GM21367 (cell line): ENCODE measurements around the gene COL11A2.

ENCODE experiments used
- ATAC-seq: cut with Tn5 transposase; IDR thresholded peaks from one replicate; pipeline ENCODE4 v1.9.1; 2021; ENCODE audit not compliant: unreplicated experiment

COL11A2 gene

DNA sequence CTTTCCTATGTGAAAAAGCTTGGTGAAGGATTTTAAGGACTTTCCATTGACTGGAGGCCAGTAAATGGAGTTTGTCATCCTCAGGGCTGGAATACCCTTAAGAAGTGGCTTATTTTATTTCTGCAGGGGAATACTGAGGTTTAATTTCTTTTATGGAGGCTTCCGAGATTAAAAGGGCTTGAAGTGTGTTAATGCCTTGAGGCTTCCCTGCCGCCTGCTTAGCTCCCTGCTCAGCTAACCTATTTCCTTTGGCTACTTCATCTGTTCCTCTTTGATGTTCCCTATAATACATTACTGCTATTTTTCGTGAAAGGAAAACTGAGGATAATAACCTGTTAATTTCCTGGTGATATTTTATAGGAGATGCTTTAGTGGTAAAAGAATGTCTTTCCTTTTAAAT, 72.3 kb downstream of the COL11A2 start:
- no peak for ATAC-seq

DNA sequence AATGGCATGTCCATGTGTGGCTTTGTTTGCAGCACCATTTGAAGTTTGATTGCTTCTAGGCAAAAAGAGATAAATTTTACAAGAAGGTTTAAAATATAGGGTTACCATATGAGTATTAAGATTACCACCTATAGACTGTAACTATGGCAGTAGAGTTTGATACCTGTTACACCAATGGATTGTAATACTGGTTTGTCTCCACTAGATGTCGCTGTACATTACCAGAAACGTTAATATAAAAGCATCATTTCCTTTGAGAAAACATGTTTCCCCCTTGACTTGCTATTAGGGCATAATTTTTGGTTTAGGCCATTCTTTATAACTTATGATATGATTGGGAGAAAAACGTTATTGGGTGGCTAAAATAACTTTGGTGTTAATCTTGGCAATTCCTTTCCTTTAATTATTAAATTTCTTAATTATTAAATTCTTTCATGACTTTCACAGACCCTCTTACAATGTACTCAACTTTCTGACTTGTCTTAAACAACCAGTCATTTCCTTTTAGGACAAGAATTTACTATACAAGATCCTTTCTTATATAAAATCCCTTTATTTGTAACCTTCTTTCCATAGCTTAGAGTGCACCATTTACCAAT, 73.6 kb downstream of the COL11A2 start:
- ATAC-seq: no peak

DNA sequence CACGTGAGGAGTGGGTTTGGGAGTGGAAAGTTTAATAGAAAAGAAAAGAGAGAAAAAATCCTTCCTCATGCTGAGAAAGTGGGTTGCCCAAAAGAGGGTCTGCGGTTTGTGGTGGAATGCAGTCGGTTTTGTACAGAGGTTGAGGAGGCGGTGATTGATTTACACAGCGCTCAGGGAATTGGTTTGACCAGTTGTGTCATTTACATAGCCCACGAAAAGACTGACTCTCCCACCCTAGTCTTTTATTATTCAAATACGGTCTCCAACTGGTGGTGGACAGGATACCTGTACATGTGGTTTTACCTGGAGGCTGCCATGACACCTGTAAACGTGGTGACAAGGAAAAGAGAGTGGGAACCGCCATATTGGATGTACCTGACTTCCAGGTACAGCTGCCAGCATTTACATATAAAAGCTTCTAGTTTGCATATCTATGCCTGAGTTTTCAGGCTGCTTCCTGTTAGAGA, 74.4 kb downstream of the COL11A2 start:
- no peak for ATAC-seq

DNA sequence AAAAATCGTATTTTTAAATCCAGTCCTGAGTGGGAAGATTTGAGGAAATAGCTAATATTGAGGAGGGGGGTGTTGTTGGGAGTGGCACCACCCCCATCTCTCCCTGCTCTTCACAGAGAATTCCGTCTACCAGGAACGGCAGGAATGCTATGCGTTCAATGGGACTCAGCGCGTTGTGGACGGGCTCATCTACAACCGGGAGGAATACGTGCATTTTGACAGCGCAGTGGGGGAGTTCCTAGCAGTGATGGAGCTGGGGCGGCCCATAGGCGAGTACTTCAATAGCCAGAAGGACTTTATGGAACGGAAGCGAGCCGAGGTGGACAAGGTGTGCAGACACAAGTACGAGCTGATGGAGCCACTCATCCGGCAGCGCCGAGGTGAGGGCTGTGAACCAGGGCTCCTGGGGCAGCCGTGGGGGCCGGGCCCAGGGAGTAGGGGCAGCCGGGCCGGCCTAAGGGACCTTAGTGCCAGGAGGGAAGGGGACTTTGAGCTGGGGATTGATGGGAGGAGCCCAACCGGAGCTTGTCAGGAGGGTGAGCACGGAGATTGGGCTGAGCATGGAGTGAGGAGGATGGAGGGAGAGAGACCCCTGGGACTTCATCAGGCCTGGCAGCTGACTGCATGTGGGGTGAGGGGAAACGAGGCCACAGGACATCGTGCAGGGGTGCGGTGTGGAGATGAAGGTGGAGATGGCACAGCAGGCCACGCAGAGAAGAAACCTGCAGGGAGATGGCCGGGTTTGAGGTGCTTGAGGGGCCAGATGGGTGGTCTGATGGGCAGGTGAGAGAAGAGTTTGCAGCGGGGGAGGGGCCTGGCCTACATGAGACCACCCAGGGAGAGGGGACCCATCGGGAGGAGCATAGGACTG, 75.2 kb downstream of the COL11A2 start:
- no peak for ATAC-seq

DNA sequence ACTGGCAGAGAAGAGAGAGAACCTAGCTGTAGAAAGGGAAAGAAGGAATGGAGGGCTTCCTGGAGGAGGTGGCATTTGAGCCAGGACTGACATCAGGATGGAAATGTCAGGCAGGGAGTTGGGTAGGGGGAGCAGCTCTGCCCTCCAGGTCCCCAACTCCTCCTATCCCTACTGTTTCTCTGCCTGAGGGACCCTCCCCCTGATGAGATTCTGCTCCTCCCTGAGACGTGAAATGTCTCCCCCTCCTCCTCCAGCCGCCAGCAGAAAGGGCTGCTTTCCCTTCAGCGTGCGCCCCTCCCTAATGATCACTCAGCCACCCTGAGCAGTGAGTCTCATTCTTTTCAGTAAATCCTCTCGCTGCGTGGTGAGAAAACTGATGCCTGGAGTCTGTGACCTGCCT, 75.8 kb downstream of the COL11A2 start:
- ATAC-seq: no peak

DNA sequence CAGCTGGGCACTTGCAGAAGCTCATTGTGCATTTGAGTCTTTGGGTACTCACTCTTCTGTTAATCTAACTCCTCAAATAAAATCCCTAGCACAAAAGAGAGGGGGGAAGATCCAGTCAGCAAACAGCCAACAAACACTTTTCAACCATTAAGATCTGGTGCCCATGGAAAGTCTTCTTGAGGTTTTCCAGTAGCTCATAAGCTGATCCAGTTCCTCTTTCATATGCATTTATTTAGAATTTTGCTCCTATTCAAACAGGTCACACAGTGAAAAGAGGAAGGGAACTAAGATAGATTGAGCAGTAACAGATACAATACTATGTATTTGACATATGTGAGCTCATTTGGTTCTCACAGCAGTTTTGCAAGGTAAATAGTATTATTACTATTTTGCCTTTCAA, 77.9 kb downstream of the COL11A2 start:
- no peak for ATAC-seq

DNA sequence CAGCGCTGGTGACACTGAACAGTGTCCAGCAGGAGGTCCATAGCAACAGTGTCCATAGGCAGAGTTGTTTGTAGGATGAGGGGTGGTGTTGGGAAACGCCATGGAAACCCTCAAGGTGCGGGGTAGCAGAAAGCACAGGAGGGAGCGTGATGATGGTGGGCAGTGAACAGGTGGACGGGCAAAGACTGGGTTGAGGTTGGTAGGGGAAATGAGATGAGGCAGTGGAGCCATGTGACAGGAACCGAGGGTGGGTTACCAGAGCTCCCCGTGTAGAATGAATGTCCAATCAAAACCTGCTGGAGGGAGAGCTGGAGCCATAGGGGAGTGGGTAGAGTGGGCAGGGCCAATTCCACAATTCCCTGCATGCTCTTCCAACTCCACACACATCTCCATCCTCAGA, 78.5 kb downstream of the COL11A2 start:
- ATAC-seq: no peak
